HG03196 (cell line): ENCODE results near the gene TPD52L3.

Experiments
- ATAC-seq: cut with Tn5 transposase; IDR thresholded peaks from one replicate; pipeline ENCODE4 v1.9.1; 2021; ENCODE audit not compliant: unreplicated experiment

TPD52L3 gene

GRCh38 chr9:6328103-6328502, at the start of gene TPD52L3:
Gene TPD52L3, plus strand, starts transcription at chr9:6328375. Its CDS starts 221 bp downstream, at chr9:6328596.
- ATAC-seq, result no peak

DNA sequence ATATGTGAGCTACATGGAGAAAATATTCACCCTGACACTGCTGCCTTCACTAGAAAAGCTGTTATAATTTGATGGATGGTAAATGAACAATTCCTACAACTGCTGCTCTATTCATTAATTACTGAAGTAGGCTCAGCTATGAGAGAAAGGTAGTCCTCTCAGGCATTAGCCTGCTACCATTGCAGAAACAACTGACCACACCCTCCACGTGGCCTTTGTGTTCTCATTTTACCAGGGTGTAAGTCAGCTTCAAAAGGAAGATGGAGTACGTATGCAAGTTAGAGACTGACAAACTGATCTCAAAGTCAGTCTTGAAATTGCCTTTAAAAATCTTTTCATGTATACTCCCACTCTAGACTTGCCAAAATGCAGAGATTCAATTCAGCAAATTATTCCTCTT, 26.3 kb upstream of the TPD52L3 start:
- no peak for ATAC-seq

GRCh38 chr9:6302417-6302816, 25.8 kb upstream of the TPD52L3 start:
- no peak for ATAC-seq

- no peak for ATAC-seq
Measured at GRCh38 chr9:6304232-6304631, 23.9 kb upstream of the TPD52L3 start.

- no peak for ATAC-seq
Measured at GRCh38 chr9:6305954-6306563, 22.1 kb upstream of the TPD52L3 start.

- ATAC-seq, result no peak
Measured at GRCh38 chr9:6307551-6308096, 20.6 kb upstream of the TPD52L3 start.

DNA sequence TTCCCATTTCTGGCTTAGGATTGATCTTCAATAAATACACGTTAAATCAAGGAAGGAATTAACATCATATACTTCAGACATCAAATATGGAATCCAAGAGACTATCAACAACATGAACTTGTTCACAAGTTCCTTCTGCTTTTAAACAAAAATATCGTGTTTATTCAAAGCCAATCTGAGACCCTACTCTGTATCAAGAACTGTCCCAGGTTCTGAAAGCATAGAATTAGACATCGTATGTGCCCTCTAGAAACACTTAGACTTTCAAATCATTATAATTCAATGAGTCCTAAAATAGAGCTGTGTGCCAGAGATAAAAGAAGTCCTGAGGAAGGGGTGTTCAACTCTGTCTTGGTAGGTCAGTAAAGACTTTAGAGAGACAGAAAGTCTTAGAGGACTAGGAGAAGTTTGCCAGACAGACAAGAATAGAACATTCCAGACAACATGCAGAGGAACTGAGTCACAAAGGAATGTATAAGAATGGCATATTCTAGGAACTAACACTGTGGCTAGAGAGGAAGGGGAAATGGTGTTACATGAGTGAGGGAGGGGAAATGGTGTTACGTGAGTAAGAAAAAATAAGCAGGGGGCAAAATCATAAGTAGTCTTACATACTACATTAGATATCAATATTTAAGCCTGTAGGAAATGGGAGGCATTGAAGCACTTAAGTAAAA, 2.9 kb downstream of the TPD52L3 start:
- no peak for ATAC-seq

- ATAC-seq, result no peak
Measured at GRCh38 chr9:6334305-6334704, 6.1 kb downstream of the TPD52L3 start.

DNA sequence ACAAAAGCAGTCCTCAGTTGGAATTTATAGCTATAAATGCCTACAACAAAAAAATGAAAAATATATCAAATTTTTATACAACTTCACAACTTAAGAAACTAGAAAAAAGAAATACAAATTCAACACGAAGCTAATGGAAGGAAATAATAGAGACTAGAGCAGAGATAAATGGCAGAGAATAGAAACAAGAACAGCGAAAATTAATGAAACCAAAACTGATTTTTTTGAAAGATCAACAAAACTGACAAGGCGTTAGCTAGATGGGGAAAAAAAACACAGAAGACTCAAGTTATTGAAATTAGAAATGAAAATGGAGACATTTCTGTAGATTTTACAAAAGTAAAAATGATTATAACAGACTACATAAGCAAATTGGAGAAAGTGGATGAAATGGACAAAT, 20.6 kb downstream of the TPD52L3 start:
- no peak for ATAC-seq

- ATAC-seq, result no peak
Measured at GRCh38 chr9:6351737-6352136, 23.6 kb downstream of the TPD52L3 start.

- peak; percentile 73 for ATAC-seq
Measured at GRCh38 chr9:6354072-6354686, 26.0 kb downstream of the TPD52L3 start.

GRCh38 chr9:6355728-6356127, 27.6 kb downstream of the TPD52L3 start:
- peak; percentile 54 for ATAC-seq

DNA sequence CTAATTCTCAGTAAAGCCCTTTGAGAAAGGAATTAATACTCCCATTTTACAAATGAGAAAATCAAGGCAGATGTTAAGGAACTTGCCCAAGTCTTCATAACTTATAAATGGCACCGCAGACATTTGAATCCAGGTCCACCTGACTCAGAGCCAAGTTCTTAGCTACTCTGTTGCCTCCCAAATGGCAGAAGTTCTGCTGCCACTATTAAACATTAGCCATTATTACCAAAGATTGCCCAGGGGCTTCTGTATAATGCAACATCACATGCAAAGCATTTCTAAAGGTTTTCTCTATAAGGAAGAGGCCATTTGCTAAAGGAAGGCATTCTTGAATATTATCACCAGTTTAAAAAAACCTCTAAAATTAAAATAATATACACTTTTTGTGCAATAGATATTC, 28.3 kb downstream of the TPD52L3 start:
- ATAC-seq, result no peak

DNA sequence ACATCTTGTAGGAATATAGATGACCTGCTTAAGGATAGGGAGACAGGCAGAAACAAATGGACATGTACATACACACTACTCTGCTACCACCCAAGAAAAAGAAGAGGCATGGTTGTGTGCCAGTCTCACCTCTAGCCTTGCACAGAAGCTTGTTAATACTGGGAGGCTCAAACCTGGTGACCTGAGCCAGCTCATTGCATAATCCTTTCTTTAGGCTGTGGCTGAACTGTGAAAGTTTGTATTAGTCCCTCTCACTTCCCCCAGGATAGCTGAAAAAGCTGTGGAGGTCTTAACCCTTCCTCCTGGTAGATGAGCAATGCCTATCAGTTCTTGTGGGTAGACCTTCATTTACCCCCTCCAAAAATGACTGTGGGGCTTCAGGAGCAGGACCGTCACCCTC, 28.7 kb downstream of the TPD52L3 start:
- no peak for ATAC-seq

DNA sequence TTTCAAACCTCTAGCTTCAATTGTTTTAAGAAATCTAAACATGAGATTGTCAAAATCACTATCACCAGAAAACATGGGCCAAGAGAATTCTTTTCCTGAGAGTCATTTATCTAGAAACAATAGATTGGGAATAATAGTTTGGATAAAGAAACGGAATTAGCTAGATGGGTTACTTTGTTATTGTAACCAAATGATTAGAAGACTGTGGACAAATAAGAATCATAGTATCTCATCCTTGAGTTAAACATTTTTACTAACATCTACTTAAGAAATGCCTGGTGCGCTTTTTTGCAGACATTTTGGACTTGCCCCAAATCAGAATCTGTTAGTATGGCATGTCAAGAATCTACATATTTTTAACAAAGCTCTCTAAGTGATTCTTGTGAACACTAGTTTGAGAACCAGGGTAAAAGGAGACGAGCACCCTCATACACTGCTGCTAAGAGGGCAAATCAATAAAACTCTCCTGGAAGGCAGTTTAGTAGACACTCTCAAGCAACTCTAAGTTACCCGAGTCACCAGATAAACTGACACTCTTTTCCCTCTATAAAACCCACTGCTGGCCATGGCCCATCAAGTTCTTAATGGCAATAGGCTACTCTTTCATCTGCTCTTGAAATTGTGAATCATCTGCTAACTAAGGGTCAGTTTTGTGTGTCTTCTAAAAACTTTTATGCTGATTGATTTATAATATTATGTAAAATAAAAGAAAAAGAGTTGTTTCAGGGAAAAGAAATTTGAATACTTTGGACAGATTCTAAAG, 39.1 kb downstream of the TPD52L3 start:
- ATAC-seq, result no peak

DNA sequence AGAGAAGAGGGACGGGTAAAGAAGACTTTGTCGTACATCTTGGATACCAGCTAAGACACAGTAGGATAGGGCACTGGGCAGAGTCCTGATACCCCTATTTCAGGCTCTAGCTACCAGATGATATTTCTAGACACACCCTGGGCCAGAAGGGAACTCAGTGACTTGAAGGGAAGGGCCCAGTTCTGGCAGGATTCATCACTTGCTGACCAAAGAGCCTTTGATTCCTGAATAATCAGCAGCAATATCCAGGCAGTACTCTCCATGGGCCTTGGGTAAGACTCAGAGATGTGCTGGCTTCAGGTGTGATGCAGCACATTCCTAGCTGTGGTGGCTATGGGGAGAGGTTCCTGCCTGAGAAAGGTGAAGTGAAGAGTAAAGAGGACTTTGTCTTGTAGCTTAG, 40.7 kb downstream of the TPD52L3 start:
- no peak for ATAC-seq
